PFSK-1 (cell line): ENCODE results near the gene GAGE12J.

Source experiments
- POLR2AphosphoS5 ChIP-seq: IDR thresholded peaks from 2 replicates; pipeline ENCODE4 v1.6.1; 2012; ENCODE audit warnings: low read depth, mild to moderate bottlenecking, control low read depth, low read length, moderate library complexity
- TAF1 ChIP-seq: IDR thresholded peaks from 2 replicates; pipeline ENCODE4 v1.6.1; 2012; ENCODE audit warnings: low read length, control low read depth, borderline replicate concordance; ENCODE audit not compliant: insufficient read depth

- TF ChIP-seq POLR2AphosphoS5 (no peak), TAF1 (no peak)
These were observed 9.7 kb upstream of the GAGE12J start for GRCh38 chrX:49312176-49312575.
